Measurements from ENCODE around the gene BRPF3. TPM values are rescaled to one million over a fixed set of nuclear protein-coding genes. Genes with fewer than 3 reads are reported as not detected.

BRPF3 gene
- total and polyA plus RNA-seq, 2 of the 13 experiments (the other 11 are each of a cell fraction or from before 2014, with no cell fraction given): 12.3 to 22.9 TPM

- no TSS peak for BruUV-seq (replicated peaks)
- Histone ChIP-seq H3K79me2 (ENCODE audit: insufficient read depth, low read length) (no peaks in the 10 kb centered on the region), H4K20me1 (ENCODE audit: insufficient read depth, low read length) (no peaks in the 10 kb centered on the region), H3K9ac (ENCODE audit: insufficient read depth, low read depth, low read length) (no peak overlapping the region), H3K36me3 (replicated peaks in 1 of 2; ENCODE audit: control insufficient read depth in 1 of 2, insufficient read depth in 2 of 2, low read length in 2 of 2) (no peaks in the 10 kb centered on the region), H2AFZ (ENCODE audit: low read length) (no peak overlapping the region), H3K27me3 (ENCODE audit: control insufficient read depth in 1 of 2, insufficient read depth in 2 of 2, low read length in 2 of 2) (peaks cover 0 to 14% of the 10 kb centered on the region in 2 experiments; a peak in 3 of 5 replicates), H3K9me3 (ENCODE audit: low read length) (no peaks in the 10 kb centered on the region), H3K4me2 (ENCODE audit: low read depth, low read length) (no peak overlapping the region), H3K4me3 (replicated peaks in 1 of 3; ENCODE audit: insufficient read depth in 1 of 3, low read depth in 2 of 3, low read length in 3 of 3) (no peak overlapping the region), H3K4me1 (ENCODE audit: insufficient read depth, low read length) (no peaks in the 10 kb centered on the region), H3K27ac (ENCODE audit: extremely low read length, insufficient read depth, low read length) (no peak overlapping the region)
- no peak for FAIRE-seq
- no peak for TF ChIP-seq HOXA7 (CRISPR knock-in tag; IDR thresholded peaks at IDR 0.05)
- no peak for TF ChIP-seq KAT7 (CRISPR knock-in tag; IDR thresholded peaks at IDR 0.05; ENCODE audit: borderline replicate concordance)
- TF ChIP-seq ZNF552 (CRISPR knock-in tag; IDR thresholded peaks at IDR 0.05; ENCODE audit: borderline replicate concordance): no peak
- TF ChIP-seq FOXA1 (IDR thresholded peaks at IDR 0.05): no peak
- TF ChIP-seq FOXA1 (CRISPR knock-in tag; IDR thresholded peaks at IDR 0.05): no peak
- no peak for TF ChIP-seq PAF1 (CRISPR knock-in tag; IDR thresholded peaks at IDR 0.05)
- intact Hi-C loops (cut with micrococcal nuclease; ENCODE audit: unreplicated experiment): no loop called here
- CTCF ChIA-PET (ENCODE audit: low intra/inter-chr PET ratio, low total read pairs): no interaction called here
- WGBS (ENCODE audit: low lambda C conversion rate): 28% methylated on average over 2 of the region's 2 CpGs
- POLR2A ChIA-PET: no interaction called here
- no peak for ATAC-seq
- no peak for DNase-seq (ENCODE audit: low spot score)
- in situ Hi-C loops (cut with HindIII; ENCODE audit: extremely low pct_ligation_motif_present, low pct_unique_long_range_greater_than_20kb): no loop called here
Observed at GRCh38 chr6:36277946-36278470, 81.5 kb downstream of the BRPF3 start.

GRCh38 chr6:36280467-36280866 is 83.9 kb downstream of the BRPF3 start:
- Histone ChIP-seq H3K4me2 (ENCODE audit: low read depth, low read length) (no peak overlapping the region), H3K9ac (ENCODE audit: insufficient read depth, low read depth, low read length) (no peak overlapping the region), H3K79me2 (ENCODE audit: insufficient read depth, low read length) (no peaks in the 10 kb centered on the region), H2AFZ (ENCODE audit: low read length) (no peak overlapping the region), H3K4me3 (replicated peaks in 1 of 3; ENCODE audit: insufficient read depth in 1 of 3, low read depth in 2 of 3, low read length in 3 of 3) (no peak overlapping the region), H3K9me3 (ENCODE audit: low read length) (no peaks in the 10 kb centered on the region), H3K36me3 (replicated peaks in 1 of 2; ENCODE audit: control insufficient read depth in 1 of 2, insufficient read depth in 2 of 2, low read length in 2 of 2) (no peaks in the 10 kb centered on the region), H3K27me3 (ENCODE audit: control insufficient read depth in 1 of 2, insufficient read depth in 2 of 2, low read length in 2 of 2) (0 out of 5 replicates have a peak, but pooled peaks cover 0 to 3% of the 10 kb centered on the region in 2 experiments), H3K27ac (ENCODE audit: extremely low read length, insufficient read depth, low read length) (no peak overlapping the region), H3K4me1 (ENCODE audit: insufficient read depth, low read length) (no peaks in the 10 kb centered on the region), H4K20me1 (ENCODE audit: insufficient read depth, low read length) (no peaks in the 10 kb centered on the region)
- BruUV-seq (replicated peaks): no TSS peak
- CTCF ChIA-PET (ENCODE audit: low intra/inter-chr PET ratio, low total read pairs): no interaction called here
- intact Hi-C loops (cut with micrococcal nuclease; ENCODE audit: unreplicated experiment) (no loop called here), in situ Hi-C loops (cut with HindIII; ENCODE audit: extremely low pct_ligation_motif_present, low pct_unique_long_range_greater_than_20kb) (no loop called here)
- DNase-seq (ENCODE audit: low spot score) (no peak), ATAC-seq (no peak), FAIRE-seq (no peak)
- 8% methylated on average over 3 of the region's 3 CpGs for WGBS (ENCODE audit: low lambda C conversion rate)
- POLR2A ChIA-PET: no interaction called here
- TF ChIP-seq FOXA1 (IDR thresholded peaks at IDR 0.05) (no peak), FOXA1 (CRISPR knock-in tag; IDR thresholded peaks at IDR 0.05) (no peak), ZNF543 (CRISPR knock-in tag; IDR thresholded peaks at IDR 0.05) (no peak), ZNF550 (CRISPR knock-in tag; IDR thresholded peaks at IDR 0.05; ENCODE audit: borderline replicate concordance) (no peak), FOXK2 (IDR thresholded peaks at IDR 0.05) (no peak), FOXJ3 (CRISPR knock-in tag; IDR thresholded peaks at IDR 0.05; ENCODE audit: borderline replicate concordance) (no peak), ATF2 (CRISPR knock-in tag; IDR thresholded peaks at IDR 0.05) (no peak), MIXL1 (CRISPR knock-in tag; IDR thresholded peaks at IDR 0.05) (no peak), SIX1 (CRISPR knock-in tag; IDR thresholded peaks at IDR 0.05; ENCODE audit: borderline replicate concordance) (no peak), TGIF2 (CRISPR knock-in tag; IDR thresholded peaks at IDR 0.05) (no peak), NFE2L2 (IDR thresholded peaks at IDR 0.05; ENCODE audit: low read length) (no peak), ZMYM3 (CRISPR knock-in tag; IDR thresholded peaks at IDR 0.05) (no peak), DPF2 (CRISPR knock-in tag; IDR thresholded peaks at IDR 0.05; ENCODE audit: borderline replicate concordance, low read depth) (no peak), ZNF614 (CRISPR knock-in tag; IDR thresholded peaks at IDR 0.05; ENCODE audit: borderline replicate concordance) (no peak), SP140L (CRISPR knock-in tag; IDR thresholded peaks at IDR 0.05; ENCODE audit: borderline replicate concordance) (no peak)
- TF ChIP-seq, protein P1, sequence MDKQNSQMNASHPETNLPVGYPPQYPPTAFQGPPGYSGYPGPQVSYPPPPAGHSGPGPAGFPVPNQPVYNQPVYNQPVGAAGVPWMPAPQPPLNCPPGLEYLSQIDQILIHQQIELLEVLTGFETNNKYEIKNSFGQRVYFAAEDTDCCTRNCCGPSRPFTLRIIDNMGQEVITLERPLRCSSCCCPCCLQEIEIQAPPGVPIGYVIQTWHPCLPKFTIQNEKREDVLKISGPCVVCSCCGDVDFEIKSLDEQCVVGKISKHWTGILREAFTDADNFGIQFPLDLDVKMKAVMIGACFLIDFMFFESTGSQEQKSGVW (CRISPR knock-in tag; IDR thresholded peaks at IDR 0.05; ENCODE audit: borderline replicate concordance): no peak

Measured in HepG2 (cell line).